H1 (cell line): ENCODE results near the gene TAF4. TPM values are rescaled to one million over a fixed set of nuclear protein-coding genes. Genes with fewer than 3 reads are reported as not detected.

Experiments
- CTCF ChIA-PET: fragments of 300-600 bp; sonication (Branson Sonifier 250); formaldehyde crosslinking; loops from one replicate; lab custom pipeline; 2021; ENCODE audit not compliant: partially characterized antibody; lab: Charles Lee
- POLR2A ChIA-PET: fragments of 300-600 bp; sonication (Branson Sonifier 250); formaldehyde crosslinking; loops from one replicate; lab custom pipeline; 2021; ENCODE audit warnings: inconsistent platforms; ENCODE audit not compliant: partially characterized antibody; lab: Charles Lee
- DNase-seq, 2 experiments: peaks; one replicate each; pipeline versions ENCODE4 v3.0.0 to v3.0.0-alpha.2; 2010 to 2022; ENCODE audit warnings: low spot score in 2 of 2, low read depth in 1 of 2, mixed read lengths in 1 of 2
- FAIRE-seq: peaks from 2 replicates; lab custom pipeline; 2011; peaks lifted over from hg19 to GRCh38; lab: Jason Lieb, UNC
- H2AFZ ChIP-seq: 2 replicates; pipeline ENCODE4 v1.8.1; 2012; ENCODE audit warnings: low read length, inconsistent platforms
- H2AK5ac ChIP-seq: 2 replicates; pipeline ENCODE4 v1.6.1; 2013; ENCODE audit warnings: low read depth, low read length
- H2BK120ac ChIP-seq: replicated peaks from 2 replicates; pipeline ENCODE3; 2013; ENCODE audit warnings: low read depth, low read length, inconsistent platforms
- H2BK12ac ChIP-seq: 2 replicates; pipeline ENCODE4 v1.6.1; 2013; ENCODE audit warnings: low read depth, low read length
- H2BK15ac ChIP-seq: 2 replicates; pipeline ENCODE4 v1.6.1; 2013; ENCODE audit warnings: low read length
- H2BK20ac ChIP-seq: 2 replicates; pipeline ENCODE4 v1.6.1; 2013; ENCODE audit warnings: low read length
- H2BK5ac ChIP-seq: 2 replicates; pipeline ENCODE4 v1.6.1; 2013; ENCODE audit warnings: low read depth, low read length
- H3K14ac ChIP-seq: 2 replicates; pipeline ENCODE4 v1.6.1; 2013; ENCODE audit warnings: inconsistent platforms; ENCODE audit not compliant: insufficient read length
- H3K18ac ChIP-seq: 2 replicates; pipeline ENCODE4 v1.6.1; 2013; ENCODE audit warnings: low read length; ENCODE audit errors: extremely low read depth
- H3K23ac ChIP-seq: 2 replicates; pipeline ENCODE4 v1.6.1; 2013; ENCODE audit warnings: inconsistent platforms; ENCODE audit not compliant: insufficient read length
- H3K23me2 ChIP-seq: 2 replicates; pipeline ENCODE4 v1.6.1; 2013; ENCODE audit warnings: low read depth, low read length
- H3K27ac ChIP-seq: 2 replicates; pipeline ENCODE4 v1.6.1; 2011; ENCODE audit warnings: low read depth, low read length, inconsistent platforms
- H3K27me3 ChIP-seq, 4 experiments: replicated peaks in 1 of 4; 1 replicate in 1 of 4; 2 replicates in 3 of 4; pipeline versions ENCODE4 v1.6.1 to v1.8.1; 2011 to 2013; ENCODE audit warnings: low read length in 3 of 4, mild to moderate bottlenecking in 3 of 4, inconsistent platforms in 2 of 4, mixed read lengths in 2 of 4, moderate library complexity in 1 of 4; ENCODE audit not compliant: control insufficient read depth in 3 of 4, insufficient read depth in 3 of 4; ENCODE audit errors: extremely low read depth in 1 of 4
- H3K36me3 ChIP-seq, 4 experiments: 2 replicates each; pipeline versions ENCODE4 v1.6.1 to v1.8.1; 2011 to 2013; ENCODE audit warnings: mild to moderate bottlenecking in 4 of 4, low read length in 3 of 4, moderate library complexity in 2 of 4, control low read depth in 1 of 4, inconsistent platforms in 1 of 4; ENCODE audit not compliant: insufficient read depth in 4 of 4, control insufficient read depth in 2 of 4
- H3K4ac ChIP-seq: replicated peaks from 2 replicates; pipeline ENCODE3; 2013; ENCODE audit warnings: low read length, low read depth, mixed read lengths, inconsistent platforms; ENCODE audit not compliant: insufficient read length
- H3K4me1 ChIP-seq, 4 experiments: replicated peaks in 1 of 4; 1 replicate in 1 of 4; 2 replicates in 3 of 4; pipeline versions ENCODE4 v1.6.1 to v1.8.1; 2011 to 2013; ENCODE audit warnings: low read length in 3 of 4, inconsistent platforms in 2 of 4, mixed read lengths in 1 of 4; ENCODE audit not compliant: insufficient read depth in 4 of 4, control insufficient read depth in 3 of 4
- H3K4me2 ChIP-seq, 2 experiments: 2 replicates each; pipeline versions ENCODE4 v1.6.1 to v1.8.1; 2011 to 2013; ENCODE audit warnings: low read depth in 2 of 2, low read length in 2 of 2, control low read depth in 1 of 2, inconsistent platforms in 1 of 2, mild to moderate bottlenecking in 1 of 2; ENCODE audit not compliant: insufficient read depth in 1 of 2
- H3K4me3 ChIP-seq, 4 experiments: fragments of 200-600, 300-600 bp in 1 of 4; sonication (generic), shearing (Covaris generic), sonication (Bioruptor Twin) in 1 of 4; 2 replicates each; pipeline versions ENCODE4 v1.5.1 to v1.8.1; 2011 to 2016; ENCODE audit warnings: low read length in 4 of 4, low read depth in 3 of 4, control low read depth in 2 of 4, inconsistent platforms in 2 of 4, mild to moderate bottlenecking in 2 of 4, mixed read lengths in 1 of 4, moderate library complexity in 1 of 4; ENCODE audit not compliant: insufficient read depth in 2 of 4; ENCODE audit errors: extremely low read depth in 1 of 4
- H3K56ac ChIP-seq: replicated peaks from 2 replicates; pipeline ENCODE3; 2013; ENCODE audit warnings: low read depth, mild to moderate bottlenecking, mixed read lengths, low read length, inconsistent platforms; ENCODE audit not compliant: insufficient read length
- H3K79me1 ChIP-seq: 2 replicates; pipeline ENCODE4 v1.6.1; 2013; ENCODE audit warnings: low read depth, low read length, control low read depth
- H3K79me2 ChIP-seq, 2 experiments: 2 replicates each; pipeline versions ENCODE4 v1.6.1 to v1.8.1; 2012 to 2013; ENCODE audit warnings: low read length in 2 of 2, mild to moderate bottlenecking in 2 of 2, inconsistent platforms in 1 of 2; ENCODE audit not compliant: insufficient read depth in 2 of 2, control insufficient read depth in 1 of 2
- H3K9ac ChIP-seq, 4 experiments: replicated peaks in 1 of 4; 1 replicate in 1 of 4; 2 replicates in 3 of 4; pipeline versions ENCODE4 v1.6.1 to v1.8.1; 2011 to 2013; ENCODE audit warnings: low read depth in 3 of 4, low read length in 3 of 4, control low read depth in 2 of 4, mild to moderate bottlenecking in 2 of 4, moderate library complexity in 2 of 4, inconsistent platforms in 1 of 4; ENCODE audit errors: extremely low read depth in 1 of 4
- H3K9me3 ChIP-seq, 2 experiments: 2 replicates each; pipeline versions ENCODE4 v1.6.1 to v1.8.1; 2012 to 2013; ENCODE audit warnings: mild to moderate bottlenecking in 2 of 2, moderate library complexity in 2 of 2, control low read depth in 1 of 2, inconsistent platforms in 1 of 2, low read depth in 1 of 2, low read length in 1 of 2, mixed read lengths in 1 of 2; ENCODE audit not compliant: insufficient read depth in 2 of 2
- H4K20me1 ChIP-seq, 2 experiments: replicated peaks in 1 of 2; 2 replicates each; pipeline versions ENCODE3 to v1.8.1; 2011 to 2013; ENCODE audit warnings: inconsistent platforms in 2 of 2, low read length in 2 of 2, mild to moderate bottlenecking in 1 of 2; ENCODE audit not compliant: insufficient read depth in 2 of 2, control insufficient read depth in 1 of 2
- H4K5ac ChIP-seq: 2 replicates; pipeline ENCODE4 v1.6.1; 2013; ENCODE audit warnings: low read length, low read depth, mixed read lengths, inconsistent platforms; ENCODE audit not compliant: insufficient read length
- H4K8ac ChIP-seq: 2 replicates; pipeline ENCODE4 v1.8.0; 2013; ENCODE audit warnings: mild to moderate bottlenecking, moderate library complexity, low read length, inconsistent platforms; ENCODE audit not compliant: insufficient read depth; ENCODE audit errors: extremely low read depth
- H4K91ac ChIP-seq: replicated peaks from 2 replicates; pipeline ENCODE3; 2013; ENCODE audit warnings: low read length, mixed read lengths, inconsistent platforms; ENCODE audit not compliant: insufficient read length
- BCL11A ChIP-seq, 2 experiments: IDR thresholded peaks; one replicate each; pipeline ENCODE4 v1.6.1; 2011; ENCODE audit warnings: low read depth in 2 of 2, low read length in 2 of 2, mild to moderate bottlenecking in 2 of 2
- CTBP2 ChIP-seq: IDR thresholded peaks from 2 replicates; pipeline ENCODE4 v1.7.0; 2011; ENCODE audit warnings: borderline replicate concordance, mild to moderate bottlenecking, moderate library complexity, mixed read lengths, low read length; ENCODE audit not compliant: insufficient read depth, insufficient read length
- POU5F1 ChIP-seq: IDR thresholded peaks from 2 replicates; pipeline ENCODE4 v1.6.1; 2011; ENCODE audit warnings: low read depth, mild to moderate bottlenecking, low read length, moderate library complexity
- RBBP5 ChIP-seq: IDR thresholded peaks from 2 replicates; pipeline ENCODE4 v1.7.1; 2012; ENCODE audit warnings: low read depth, mild to moderate bottlenecking, inconsistent platforms, low read length, moderate library complexity, borderline replicate concordance
- TEAD4 ChIP-seq: IDR thresholded peaks from 2 replicates; pipeline ENCODE4 v1.6.1; 2012; ENCODE audit warnings: low read depth, low read length, inconsistent platforms, mixed read lengths
- WGBS, 2 experiments: shearing (Covaris generic) in 1 of 2; methylation state at CpG; one replicate each; pipeline versions ENCODE4 v1.1.6 to v1.1.7; 2013 to 2015; ENCODE audit warnings: low lambda C conversion rate in 2 of 2, mixed read lengths in 2 of 2, inconsistent platforms in 1 of 2, low coverage in 1 of 2, missing lambda C conversion rate in 1 of 2; ENCODE audit not compliant: insufficient replicate concordance in 2 of 2, insufficient coverage in 1 of 2, insufficient read length in 1 of 2; ENCODE audit errors: extremely low coverage in 1 of 2, missing lambda C conversion rate in 1 of 2; 5-methylcytosine and 5-hydroxymethylcytosine counted together
- polyA plus RNA-seq, 7 experiments: library from polyadenylated mRNA; depleted of rRNA in 3 of 7; stranded (reverse) in 5 of 7; unstranded in 2 of 7; fragments of >200 nt in 5 of 7; fragments of 200-250 nt in 2 of 7; gene quantifications; 1 replicate in 5 of 7; 2 replicates in 1 of 7; 4 replicates in 1 of 7; pipeline versions ENCODE4 v1.2.1 to v1.2.3, GENCODE V29; 2011 to 2013; ENCODE audit warnings: missing spikeins in 2 of 7, mixed read lengths in 2 of 7
- total RNA-seq: library from RNA; stranded (reverse); fragmentation: NEBNext Ultra II Directional; extraction: Animal tissue kit (Norgen Biotek cat#: 25700); gene quantifications from 2 replicates; pipeline ENCODE4 v1.2.1, GENCODE V29; 2021
- TF ChIP-seq, protein P1 (sequence below): IDR thresholded peaks from 2 replicates; pipeline ENCODE4 v1.6.1; 2011; ENCODE audit warnings: low read length, improper control_type of control experiment

TAF4 gene
- total and polyA plus RNA-seq, 2 of the 8 experiments (the other 6 are each of a cell fraction or from before 2014, with no cell fraction given) = 16.0 to 30.1 TPM

GRCh38 chr20:61940491-61940890, 125.2 kb downstream of the TAF4 start:
- Histone ChIP-seq H3K9ac (no peak overlapping the region), H3K18ac (no peak overlapping the region), H2BK120ac (no peak overlapping the region), H3K9me3 (no peaks in the 10 kb centered on the region), H4K20me1 (no peaks in the 10 kb centered on the region), H2BK12ac (no peak overlapping the region), H3K4ac (no peak overlapping the region), H2BK20ac (no peak overlapping the region), H3K36me3 (no peaks in the 10 kb centered on the region), H3K4me2 (no peak overlapping the region), H3K23ac (no peak overlapping the region), H4K91ac (no peak overlapping the region), H2BK15ac (no peak overlapping the region), H3K56ac (no peak overlapping the region), H3K27me3 (no peaks in the 10 kb centered on the region), H4K5ac (no peak overlapping the region), H3K79me1 (no peaks in the 10 kb centered on the region), H2AFZ (no peak overlapping the region), H4K8ac (no peak overlapping the region), H3K27ac (no peak overlapping the region), H3K14ac (no peak overlapping the region), H2BK5ac (no peak overlapping the region), H2AK5ac (no peak overlapping the region), H3K23me2 (no peaks in the 10 kb centered on the region), H3K79me2 (no peaks in the 10 kb centered on the region), H3K4me3 (no peak overlapping the region), H3K4me1 (peaks cover 0 to 11% (median 5%) of the 10 kb centered on the region in 4 experiments; a peak in 4 of 7 replicates)
- peak in 1 of 2 experiments; percentile 31 for DNase-seq
- 95% methylated on average over 15 of the region's 17 CpGs; no CpG with 5 or more reads in 1 of the 2 experiments for WGBS, 2 experiments
- CTCF ChIA-PET = no interaction called here
- POLR2A ChIA-PET = interaction anchor here (1.0 kb wide), 1 partner anchor 10 kb away, joined by 3 read pairs; no protein-coding TSS in a partner anchor
- no peak for FAIRE-seq
- TF ChIP-seq, protein P1, sequence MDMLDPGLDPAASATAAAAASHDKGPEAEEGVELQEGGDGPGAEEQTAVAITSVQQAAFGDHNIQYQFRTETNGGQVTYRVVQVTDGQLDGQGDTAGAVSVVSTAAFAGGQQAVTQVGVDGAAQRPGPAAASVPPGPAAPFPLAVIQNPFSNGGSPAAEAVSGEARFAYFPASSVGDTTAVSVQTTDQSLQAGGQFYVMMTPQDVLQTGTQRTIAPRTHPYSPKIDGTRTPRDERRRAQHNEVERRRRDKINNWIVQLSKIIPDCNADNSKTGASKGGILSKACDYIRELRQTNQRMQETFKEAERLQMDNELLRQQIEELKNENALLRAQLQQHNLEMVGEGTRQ = no peak
- TF ChIP-seq RBBP5 (no peak), POU5F1 (no peak), CTBP2 (no peak), BCL11A (IDR thresholded peaks at IDR 0.05; ENCODE audit: low read depth in 2 of 2, low read length in 2 of 2) (no peak), TEAD4 (no peak)
